IPS-20b (cell line): ENCODE data around the gene ZRANB2.
A peak's percentile ranks its signal among the peaks of the same experiment; 100 is the strongest.

Experiments
- H3K27ac ChIP-seq: one replicate; pipeline ENCODE4 v1.5.1; 2013; ENCODE audit warnings: low read length
- H3K27me3 ChIP-seq: 2 replicates; pipeline ENCODE4 v1.6.1; 2013; ENCODE audit warnings: mild to moderate bottlenecking, low read length, inconsistent platforms; ENCODE audit not compliant: insufficient read depth
- H3K36me3 ChIP-seq: 2 replicates; pipeline ENCODE4 v1.6.1; 2013; ENCODE audit warnings: low read depth, mild to moderate bottlenecking, inconsistent platforms, low read length, moderate library complexity; ENCODE audit not compliant: insufficient read depth
- H3K4me1 ChIP-seq: 2 replicates; pipeline ENCODE4 v1.6.1; 2013; ENCODE audit warnings: mild to moderate bottlenecking, control low read depth, inconsistent platforms, low read length, moderate library complexity; ENCODE audit not compliant: insufficient read depth
- H3K4me3 ChIP-seq: 2 replicates; pipeline ENCODE4 v1.5.1; 2013; ENCODE audit warnings: mild to moderate bottlenecking, low read length, inconsistent platforms
- H3K9ac ChIP-seq: 2 replicates; pipeline ENCODE4 v1.6.1; 2013; ENCODE audit warnings: low read depth, mild to moderate bottlenecking, inconsistent platforms, low read length, moderate library complexity
- H3K9me3 ChIP-seq: 2 replicates; pipeline ENCODE4 v1.6.1; 2013; ENCODE audit warnings: mild to moderate bottlenecking, low read depth, low read length, inconsistent platforms; ENCODE audit not compliant: insufficient read depth

ZRANB2 gene

DNA sequence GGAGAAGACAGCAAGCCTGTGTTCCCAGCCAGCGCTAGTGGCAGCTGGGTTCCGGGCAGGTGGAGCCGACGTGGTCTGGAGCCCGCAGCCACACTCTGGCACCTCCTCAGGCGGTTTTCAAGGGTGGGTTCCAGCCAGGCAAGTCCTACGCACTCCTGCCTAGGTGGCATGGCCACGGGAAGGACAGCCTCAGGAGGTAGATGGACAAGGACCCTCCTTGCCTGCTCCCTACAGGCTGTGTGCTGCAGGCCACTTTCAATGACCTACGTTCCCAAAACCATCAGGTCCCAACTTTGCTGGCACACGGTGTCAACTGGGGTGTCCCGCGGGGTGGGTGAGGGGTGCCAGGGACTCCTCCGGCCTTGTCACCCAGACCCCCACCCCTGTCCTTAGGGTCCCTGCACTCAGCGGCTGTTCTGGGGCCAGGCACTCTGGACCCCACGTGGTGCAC is 26.5 kb downstream of the ZRANB2 start:
- Histone ChIP-seq H3K27ac (no peak overlapping the region), H3K4me1 (no peaks in the 10 kb centered on the region), H3K27me3 (peaks cover 6% of the 10 kb centered on the region), H3K9ac (no peak overlapping the region), H3K36me3 (peaks cover 28% of the 10 kb centered on the region), H3K4me3 (no peak overlapping the region), H3K9me3 (no peaks in the 10 kb centered on the region)

DNA sequence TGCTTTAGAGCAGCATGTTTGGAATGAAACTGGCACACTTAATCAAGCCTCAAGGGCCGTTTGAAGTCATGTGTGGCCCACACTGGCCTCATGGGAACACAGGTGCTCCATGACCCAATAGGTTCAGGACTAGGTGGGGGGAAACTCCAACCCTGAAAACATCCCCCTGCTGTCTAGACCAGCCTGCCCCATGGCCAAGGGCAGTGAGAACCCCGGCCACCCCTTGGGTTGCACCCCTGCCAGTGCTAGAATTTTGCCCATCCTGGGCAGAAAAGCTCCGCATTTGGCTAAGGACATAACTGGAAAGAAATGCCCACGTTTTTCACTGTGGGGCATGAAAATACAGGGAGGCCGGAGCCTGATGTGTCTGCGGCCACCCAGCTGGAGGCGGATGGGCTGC is 27.1 kb downstream of the ZRANB2 start:
- Histone ChIP-seq H3K36me3 (peaks cover 22% of the 10 kb centered on the region), H3K4me3 (no peak overlapping the region), H3K27me3 (peaks cover 11% of the 10 kb centered on the region), H3K4me1 (no peaks in the 10 kb centered on the region), H3K27ac (no peak overlapping the region), H3K9ac (no peak overlapping the region), H3K9me3 (no peaks in the 10 kb centered on the region)

DNA sequence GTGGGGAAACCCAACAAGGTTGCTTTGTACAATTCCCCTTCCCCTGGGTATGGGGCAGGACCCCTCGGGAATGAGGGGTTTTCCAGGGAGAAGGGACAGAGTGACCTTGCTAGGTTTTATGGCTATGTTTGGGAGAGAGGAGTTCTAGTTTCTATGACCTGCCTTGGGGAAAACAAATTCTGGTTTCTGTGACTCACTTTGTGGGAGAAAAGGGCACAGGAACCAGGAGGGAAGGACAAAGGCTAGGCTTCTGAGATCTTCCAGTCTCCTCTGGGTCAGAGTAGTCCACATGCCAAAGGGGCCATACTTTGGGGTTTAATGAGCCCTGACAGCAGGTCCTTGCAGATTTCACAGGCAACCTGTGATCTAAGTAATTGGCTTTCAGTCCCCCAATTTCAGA is 27.7 kb downstream of the ZRANB2 start:
- H3K4me3 ChIP-seq: no peak overlapping the region
- peaks cover 18% of the 10 kb centered on the region for H3K27me3 ChIP-seq
- H3K36me3 ChIP-seq: peaks cover 16% of the 10 kb centered on the region
- no peak overlapping the region for H3K27ac ChIP-seq
- no peaks in the 10 kb centered on the region for H3K4me1 ChIP-seq
- no peak overlapping the region for H3K9ac ChIP-seq
- H3K9me3 ChIP-seq: no peaks in the 10 kb centered on the region

DNA sequence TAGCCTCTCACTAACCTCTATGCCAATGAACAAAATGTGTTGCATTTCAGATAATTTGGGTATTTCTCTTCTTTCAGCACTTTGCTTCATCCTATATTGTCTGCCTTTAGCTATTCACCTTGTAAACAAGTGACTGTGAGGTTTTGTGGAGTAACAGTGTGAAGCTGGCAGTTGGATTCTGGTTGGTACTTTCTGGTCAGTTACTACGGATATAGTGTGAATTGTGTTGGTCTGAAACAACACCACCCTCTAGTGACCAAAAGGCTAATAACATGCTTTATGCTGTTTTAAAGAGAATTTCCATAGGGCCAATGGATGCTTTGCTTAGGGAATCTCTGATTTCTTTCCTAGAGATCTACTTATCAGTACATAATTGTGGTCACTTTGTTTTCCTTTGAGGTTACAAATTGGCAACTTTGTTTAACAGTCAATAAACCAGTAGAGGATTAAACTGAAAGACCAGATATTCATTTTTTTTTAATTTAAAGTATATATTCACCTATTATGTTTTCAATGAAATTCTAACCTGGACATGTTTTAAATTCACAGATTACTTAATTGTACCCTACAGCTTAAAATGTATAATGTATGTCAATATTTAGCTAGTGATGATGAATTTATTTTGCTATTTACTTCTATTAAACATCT is 30.8 kb downstream of the ZRANB2 start:
- H3K9ac ChIP-seq: no peak overlapping the region
- no peaks in the 10 kb centered on the region for H3K9me3 ChIP-seq
- peaks cover 45% of the 10 kb centered on the region for H3K27me3 ChIP-seq
- no peaks in the 10 kb centered on the region for H3K4me1 ChIP-seq
- no peak overlapping the region for H3K27ac ChIP-seq
- no peak overlapping the region for H3K4me3 ChIP-seq
- H3K36me3 ChIP-seq: no peaks in the 10 kb centered on the region

DNA sequence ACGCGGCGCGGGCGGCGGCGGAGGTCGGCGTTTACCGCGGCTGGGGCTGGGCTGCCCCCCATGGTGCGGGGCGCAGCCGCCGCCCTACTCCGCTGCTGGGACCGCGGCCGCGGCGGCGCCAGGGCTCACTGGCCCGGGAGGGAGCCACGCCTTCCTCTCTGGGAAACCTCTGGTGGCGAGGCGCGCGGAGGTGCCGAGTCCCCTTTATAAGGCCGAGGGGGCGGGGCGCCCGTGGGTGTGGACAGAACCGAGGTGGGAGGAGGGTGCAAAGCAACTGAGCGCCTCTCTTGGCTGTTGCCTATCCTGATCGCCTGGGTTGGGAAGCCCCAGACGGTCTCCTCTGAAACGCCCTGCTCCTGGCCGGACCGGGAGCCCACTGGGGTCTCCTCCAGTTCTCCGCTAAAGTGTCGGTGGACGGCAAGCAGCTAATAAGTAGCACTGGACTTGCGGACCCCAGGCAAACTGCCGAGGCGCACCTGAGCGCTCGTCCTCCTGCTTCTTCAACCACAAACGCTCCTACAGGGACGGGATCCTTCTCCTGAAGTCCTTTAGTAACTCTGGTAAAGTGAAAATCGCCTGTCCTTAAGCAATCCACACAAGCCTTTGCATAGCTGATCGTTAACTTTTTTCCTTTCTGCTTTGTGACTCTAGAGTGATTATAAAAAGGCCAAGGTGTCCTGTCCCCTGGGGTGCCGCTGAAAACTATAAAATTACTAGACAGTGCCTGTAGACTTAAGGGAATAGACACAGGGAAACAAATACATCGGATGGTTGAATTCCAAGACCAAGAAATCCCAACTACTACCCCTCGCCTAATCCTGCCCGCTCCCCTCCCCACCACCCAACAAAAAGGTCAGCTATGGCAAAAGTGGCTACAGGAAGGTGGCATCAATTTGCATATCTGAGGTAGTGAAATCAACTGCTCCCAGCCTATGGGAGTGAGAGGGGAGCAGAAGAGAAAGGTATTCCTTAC is 32.9 kb downstream of the ZRANB2 start, which contains the start of gene PTGER3:
TSS of gene PTGER3 (minus strand) at position 182 of the 973 bp plus-strand sequence. CDS start 239 bp downstream, outside the sequence.
- Histone ChIP-seq H3K27me3 (peaks cover 45% of the 10 kb centered on the region), H3K36me3 (no peaks in the 10 kb centered on the region), H3K9me3 (no peaks in the 10 kb centered on the region), H3K4me1 (no peaks in the 10 kb centered on the region), H3K27ac (no peak within 1 kb of the TSS), H3K4me3 (peak within 1 kb of the TSS; percentile 75), H3K9ac (no peak within 1 kb of the TSS)

- Histone ChIP-seq H3K9me3 (no peaks in the 10 kb centered on the region), H3K4me3 (peak overlapping the region; percentile 75; the same call in 1 of the 2 replicates), H3K27me3 (peaks cover 45% of the 10 kb centered on the region), H3K27ac (no peak overlapping the region), H3K9ac (no peak overlapping the region), H3K4me1 (no peaks in the 10 kb centered on the region), H3K36me3 (no peaks in the 10 kb centered on the region)
Measured at GRCh38 chr1:71046891-71047634, 33.8 kb downstream of the ZRANB2 start.

- no peaks in the 10 kb centered on the region for H3K9me3 ChIP-seq
- H3K36me3 ChIP-seq: no peaks in the 10 kb centered on the region
- H3K27ac ChIP-seq: no peak overlapping the region
- H3K27me3 ChIP-seq: peaks cover 45% of the 10 kb centered on the region
- no peak overlapping the region for H3K4me3 ChIP-seq
- H3K9ac ChIP-seq: no peak overlapping the region
- no peaks in the 10 kb centered on the region for H3K4me1 ChIP-seq
Measured at GRCh38 chr1:71045463-71046028, 35.3 kb downstream of the ZRANB2 start.

DNA sequence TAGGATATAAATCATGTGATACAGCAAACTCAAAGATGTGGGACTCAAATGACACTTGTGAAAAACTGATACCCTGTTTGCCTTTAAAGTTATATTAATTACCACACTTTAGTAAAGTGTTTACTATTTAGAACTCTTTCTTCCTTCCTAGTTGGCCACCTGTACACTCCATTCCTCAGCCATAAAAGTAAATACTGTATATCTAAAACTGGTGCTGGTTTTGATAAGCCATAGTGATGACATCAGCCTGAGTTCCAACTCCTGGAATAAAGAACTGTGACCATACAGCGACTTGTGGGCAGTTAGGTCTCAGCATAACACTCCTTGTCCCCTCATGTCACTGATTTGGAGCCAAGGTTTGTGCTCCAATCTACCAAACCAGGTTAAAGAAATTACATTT is 36.0 kb downstream of the ZRANB2 start:
- no peak overlapping the region for H3K27ac ChIP-seq
- H3K9me3 ChIP-seq: no peaks in the 10 kb centered on the region
- no peaks in the 10 kb centered on the region for H3K4me1 ChIP-seq
- no peak overlapping the region for H3K9ac ChIP-seq
- H3K4me3 ChIP-seq: no peak overlapping the region
- H3K27me3 ChIP-seq: peaks cover 44% of the 10 kb centered on the region
- no peaks in the 10 kb centered on the region for H3K36me3 ChIP-seq

DNA sequence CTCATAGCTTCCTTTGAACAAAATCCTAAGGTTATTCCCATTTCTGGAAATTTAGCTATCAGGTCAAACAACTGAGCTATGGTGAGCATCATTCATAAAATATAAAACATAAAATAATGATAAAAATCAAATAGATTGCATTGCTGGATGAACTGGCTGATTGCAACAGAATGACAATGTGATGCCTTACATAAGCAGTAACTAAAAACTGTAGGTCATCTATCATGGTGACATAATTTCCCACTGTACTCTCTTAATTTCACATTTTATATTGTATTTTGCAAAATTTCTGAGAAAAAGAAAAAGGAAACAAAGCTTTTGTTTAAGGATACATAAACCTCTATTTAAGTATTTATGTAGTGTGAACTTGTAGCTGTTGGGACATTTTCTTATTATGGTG is 37.8 kb downstream of the ZRANB2 start:
- Histone ChIP-seq H3K36me3 (no peaks in the 10 kb centered on the region), H3K9me3 (no peaks in the 10 kb centered on the region), H3K27ac (no peak overlapping the region), H3K27me3 (peaks cover 26% of the 10 kb centered on the region), H3K9ac (no peak overlapping the region), H3K4me1 (no peaks in the 10 kb centered on the region), H3K4me3 (no peak overlapping the region)

GRCh38 chr1:71041806-71042205 is 39.0 kb downstream of the ZRANB2 start:
- Histone ChIP-seq H3K27ac (no peak overlapping the region), H3K9ac (no peak overlapping the region), H3K27me3 (peaks cover 14% of the 10 kb centered on the region), H3K4me1 (no peaks in the 10 kb centered on the region), H3K9me3 (no peaks in the 10 kb centered on the region), H3K36me3 (no peaks in the 10 kb centered on the region), H3K4me3 (no peak overlapping the region)

- no peak overlapping the region for H3K9ac ChIP-seq
- H3K36me3 ChIP-seq: no peaks in the 10 kb centered on the region
- no peak overlapping the region for H3K27ac ChIP-seq
- no peaks in the 10 kb centered on the region for H3K9me3 ChIP-seq
- H3K4me3 ChIP-seq: no peak overlapping the region
- no peaks in the 10 kb centered on the region for H3K4me1 ChIP-seq
- no peaks in the 10 kb centered on the region for H3K27me3 ChIP-seq
Measured at GRCh38 chr1:71039661-71040262, 41.1 kb downstream of the ZRANB2 start.
